Brain microvascular endothelial cell (primary cell): ENCODE measurements around the gene PLA2G12B.
"Not testable (repeated sequence)": the region's sequence is repeated elsewhere in the genome, so short reads cannot be mapped to it uniquely, and the experiment has no call there.

ENCODE experiments used
- DNase-seq: peaks from one replicate; pipeline ENCODE4 v3.0.0-alpha.2; 2020
- H3K27ac ChIP-seq: fragments of 250-450 bp; sonication (Bioruptor Pico); 2 replicates; pipeline ENCODE4 v1.5.1; 2020; ENCODE audit warnings: mild to moderate bottlenecking, moderate library complexity
- H3K27me3 ChIP-seq: fragments of 250-450 bp; sonication (Bioruptor Pico); replicated peaks from 2 replicates; pipeline ENCODE4 v1.5.1; 2020; ENCODE audit warnings: mild to moderate bottlenecking
- H3K36me3 ChIP-seq: fragments of 250-450 bp; sonication (Bioruptor Pico); replicated peaks from 2 replicates; pipeline ENCODE4 v1.5.1; 2020; ENCODE audit warnings: mild to moderate bottlenecking
- H3K4me3 ChIP-seq: 2 replicates; pipeline ENCODE4 v1.5.1; 2011; ENCODE audit warnings: low read depth, mild to moderate bottlenecking, control low read depth, low read length, moderate library complexity
- CTCF ChIP-seq: IDR thresholded peaks from 2 replicates; pipeline ENCODE4 v1.5.1; 2011; ENCODE audit warnings: low read depth, mild to moderate bottlenecking, moderate library complexity, low read length, control low read depth, inconsistent platforms; ENCODE audit errors: missing control alignments
- in situ Hi-C: cut with HindIII; loops from 2 replicates; pipeline ENCODE4 v1.10.0; 2017; ENCODE audit warnings: low sequenced_read_pairs, low pct_ligation_motif_present

Gene PLA2G12B

GRCh38 chr10:72954596-72955554 is at the start of gene PLA2G12B:
Gene PLA2G12B (minus strand): TSS chr10:72954806. CDS start chr10:72954685, 121 bp downstream.
- no peak for DNase-seq
- Histone ChIP-seq H3K36me3 (no peaks in the 10 kb centered on the region), H3K27ac (no peak within 1 kb of the TSS), H3K4me3 (no peak within 1 kb of the TSS), H3K27me3 (no peaks in the 10 kb centered on the region)
- TF ChIP-seq CTCF: no peak
- in situ Hi-C loops: no loop called here

- in situ Hi-C loops: no loop called here
- TF ChIP-seq CTCF: no peak
- no peak for DNase-seq
- Histone ChIP-seq H3K36me3 (peaks cover 36% of the 10 kb centered on the region), H3K27me3 (no peaks in the 10 kb centered on the region), H3K4me3 (no peak overlapping the region), H3K27ac (no peak overlapping the region)
These were observed 49.2 kb upstream of the PLA2G12B start for GRCh38 chr10:73003822-73004221.

GRCh38 chr10:73000973-73001372 is 46.4 kb upstream of the PLA2G12B start:
- peaks cover 22% of the 10 kb centered on the region for H3K36me3 ChIP-seq
- H3K4me3 ChIP-seq: no peak overlapping the region
- no peak overlapping the region for H3K27ac ChIP-seq
- in situ Hi-C loops: no loop called here
- DNase-seq: no peak
- no peak for TF ChIP-seq CTCF
- H3K27me3 ChIP-seq: no peaks in the 10 kb centered on the region

GRCh38 chr10:72997099-72997498 is 42.5 kb upstream of the PLA2G12B start:
- TF ChIP-seq CTCF: no peak
- no peaks in the 10 kb centered on the region for H3K27me3 ChIP-seq
- no peak for DNase-seq
- in situ Hi-C loops: no loop called here
- no peak overlapping the region for H3K4me3 ChIP-seq
- no peak overlapping the region for H3K27ac ChIP-seq
- no peaks in the 10 kb centered on the region for H3K36me3 ChIP-seq

- H3K27me3 ChIP-seq, DNase-seq, H3K27ac ChIP-seq, H3K4me3 ChIP-seq, in situ Hi-C loops, H3K36me3 ChIP-seq: not testable (repeated sequence)
These were observed 40.9 kb upstream of the PLA2G12B start for GRCh38 chr10:72995459-72995858.

GRCh38 chr10:72989771-72990170 is 35.2 kb upstream of the PLA2G12B start:
- H3K36me3 ChIP-seq, DNase-seq, H3K27ac ChIP-seq, H3K27me3 ChIP-seq, in situ Hi-C loops, H3K4me3 ChIP-seq: not testable (repeated sequence)

- in situ Hi-C loops: not testable (repeated sequence)
These were observed 30.0 kb upstream of the PLA2G12B start for GRCh38 chr10:72984618-72985017.

More at GRCh38 chr10:72984618-72985017, 30.0 kb upstream of the PLA2G12B start:
- not testable (repeated sequence) for H3K4me3 ChIP-seq, H3K27me3 ChIP-seq, H3K36me3 ChIP-seq, H3K27ac ChIP-seq, DNase-seq
